Ammon's horn (tissue), 1 donor: ENCODE results near the gene ACTL10.

ENCODE experiments used
- DNase-seq: peaks from one replicate; pipeline ENCODE4 v3.0.0-alpha.2; 2016; ENCODE audit warnings: low spot score

The ACTL10 gene

DNA sequence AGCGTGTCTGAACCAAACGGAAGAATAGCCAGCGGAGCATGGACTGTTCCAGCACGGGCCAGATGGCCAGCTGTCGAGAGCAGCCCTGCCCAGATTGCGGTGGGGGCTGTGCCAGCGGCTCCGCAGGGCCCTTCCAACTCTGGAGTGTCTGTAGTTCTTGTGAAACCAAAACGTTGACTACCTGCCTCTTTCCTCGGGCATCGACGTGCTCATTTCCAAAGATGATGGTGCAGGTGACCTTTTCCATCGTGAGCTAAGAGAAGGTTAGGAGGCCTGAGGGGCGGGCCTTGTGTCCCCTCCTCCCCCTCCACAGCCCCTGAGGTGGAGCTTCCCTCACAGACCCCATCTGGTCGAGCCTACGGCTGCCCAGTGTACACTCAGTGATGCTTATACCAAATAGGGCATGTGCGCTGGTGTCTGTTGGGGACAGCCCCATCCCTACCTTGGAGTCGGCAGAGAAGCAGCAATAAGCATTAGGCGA lies 17.5 kb upstream of the ACTL10 start:
- no peak for DNase-seq

DNA sequence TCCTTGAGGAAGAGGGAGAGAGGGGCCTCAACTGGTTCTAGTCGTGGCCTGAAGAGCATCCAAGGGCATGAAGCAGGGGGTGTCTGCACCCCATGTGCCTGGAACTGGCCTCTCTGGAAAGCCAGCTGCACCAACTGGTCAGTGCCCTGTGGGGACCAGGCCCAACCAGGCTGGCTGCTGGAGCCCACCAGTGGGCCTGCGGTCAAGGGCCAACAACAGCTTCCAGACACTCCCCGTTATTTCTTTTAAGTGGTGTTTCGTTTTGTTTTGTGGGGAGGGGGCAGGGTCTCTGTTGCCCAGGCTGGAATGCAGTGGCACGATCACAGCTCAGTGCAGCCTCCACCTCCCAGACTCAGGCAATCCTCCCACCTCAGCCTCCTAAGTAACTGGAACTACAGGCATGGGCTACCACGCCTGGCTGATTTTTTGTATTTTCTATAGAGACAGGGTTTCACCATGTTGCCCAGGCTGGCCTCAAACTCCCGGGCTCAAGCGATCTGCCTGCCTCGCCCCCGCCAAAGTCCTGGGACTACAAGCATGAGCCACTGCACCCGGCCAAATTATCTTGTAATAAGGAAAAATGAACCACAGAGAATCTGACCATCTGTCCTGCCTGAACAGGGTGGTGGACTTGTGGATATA lies 16.5 kb upstream of the ACTL10 start:
- no peak for DNase-seq

DNA sequence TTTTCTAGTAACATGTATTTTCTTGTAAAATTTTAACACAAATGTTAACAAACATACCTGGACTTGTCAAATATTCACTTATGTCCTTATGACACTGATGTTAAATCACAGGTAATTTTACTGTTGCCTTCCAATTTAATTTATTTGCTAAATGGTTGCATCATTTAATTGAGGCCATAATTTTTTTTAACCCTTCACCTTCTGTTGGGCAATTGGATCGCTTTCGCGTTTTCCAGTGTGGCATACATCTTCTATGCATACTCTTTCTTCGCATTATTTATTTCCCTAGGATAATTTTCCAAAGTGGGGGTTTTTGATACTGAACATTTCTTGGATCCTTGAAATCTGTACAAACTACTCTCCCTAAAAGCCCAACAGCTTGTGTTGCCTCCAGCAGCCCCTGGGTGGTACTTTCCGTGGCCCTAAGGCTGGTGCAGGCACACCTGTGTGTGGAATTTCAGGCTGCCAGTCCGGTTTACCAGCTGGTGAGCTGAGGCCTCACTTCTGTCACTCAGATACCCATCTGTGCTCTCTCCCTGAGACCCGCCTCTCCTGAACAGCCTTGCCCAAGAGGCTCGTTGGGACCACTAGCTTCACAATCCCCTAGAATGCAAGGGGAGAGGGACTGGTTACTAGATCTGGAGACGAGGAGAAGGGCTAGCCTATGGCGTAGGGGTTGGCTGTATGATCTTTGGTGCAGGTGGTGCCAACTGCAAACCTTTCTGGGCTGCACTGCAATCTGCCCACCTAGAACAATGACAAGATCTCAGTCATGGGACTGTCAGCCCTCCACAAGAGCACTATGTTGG lies 15.8 kb upstream of the ACTL10 start:
- no peak for DNase-seq

DNA sequence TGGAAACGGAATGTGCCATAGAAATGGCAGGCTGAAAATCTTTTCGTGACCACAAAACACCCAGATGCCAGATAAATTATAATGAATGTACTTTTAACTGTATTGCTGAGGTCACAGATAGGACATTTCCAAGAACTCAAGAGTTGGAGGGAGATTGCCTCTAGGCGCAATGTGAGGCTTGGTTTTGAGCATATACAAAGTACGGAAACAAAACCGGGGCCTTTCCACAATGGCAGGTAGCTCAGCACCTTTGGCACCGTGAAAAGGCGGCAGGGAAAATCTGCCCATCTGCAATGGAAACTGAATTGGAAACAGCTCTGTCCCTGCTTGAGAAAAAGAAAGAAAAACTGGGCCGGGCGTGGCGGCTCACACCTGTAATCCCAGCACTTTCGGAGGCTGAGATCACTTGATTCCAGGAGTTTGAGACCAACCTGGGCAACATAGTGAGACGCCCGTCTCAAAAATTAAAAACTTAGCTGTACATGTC lies 15.1 kb upstream of the ACTL10 start:
- DNase-seq = no peak

DNA sequence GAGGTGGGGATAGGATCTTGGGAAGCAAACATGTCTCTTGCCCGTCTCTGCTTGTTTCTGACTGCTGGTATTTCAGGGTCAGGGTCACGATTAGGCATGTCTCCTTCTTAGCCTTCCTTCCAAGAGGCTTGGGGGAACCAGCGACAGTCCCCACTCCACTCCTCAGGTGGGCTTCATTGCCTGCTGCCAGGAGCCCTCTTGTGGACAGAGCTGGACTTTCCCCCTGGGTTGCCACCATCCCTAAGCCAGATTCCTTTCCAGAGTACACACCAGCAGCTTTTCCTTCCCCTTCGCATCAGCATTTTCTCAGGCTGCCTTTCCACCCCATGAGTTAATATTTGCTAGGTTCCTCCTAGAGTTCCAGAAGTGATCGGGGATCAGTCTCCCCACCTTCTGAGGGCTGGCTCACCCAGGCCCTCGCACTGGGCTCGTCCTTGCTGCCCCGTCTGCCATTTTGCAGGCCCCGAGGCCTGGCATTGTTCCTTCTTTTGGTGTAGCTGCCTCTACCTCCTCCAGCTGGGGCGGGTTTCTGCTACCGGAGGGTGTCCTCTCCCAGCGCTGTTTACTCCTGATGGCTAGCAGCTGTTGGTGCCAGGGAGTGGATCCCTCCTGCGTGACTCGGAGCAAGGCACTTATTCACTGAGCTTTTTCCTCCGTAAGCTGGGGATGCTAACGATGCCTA lies 13.4 kb upstream of the ACTL10 start:
- peak; percentile 81 for DNase-seq

DNA sequence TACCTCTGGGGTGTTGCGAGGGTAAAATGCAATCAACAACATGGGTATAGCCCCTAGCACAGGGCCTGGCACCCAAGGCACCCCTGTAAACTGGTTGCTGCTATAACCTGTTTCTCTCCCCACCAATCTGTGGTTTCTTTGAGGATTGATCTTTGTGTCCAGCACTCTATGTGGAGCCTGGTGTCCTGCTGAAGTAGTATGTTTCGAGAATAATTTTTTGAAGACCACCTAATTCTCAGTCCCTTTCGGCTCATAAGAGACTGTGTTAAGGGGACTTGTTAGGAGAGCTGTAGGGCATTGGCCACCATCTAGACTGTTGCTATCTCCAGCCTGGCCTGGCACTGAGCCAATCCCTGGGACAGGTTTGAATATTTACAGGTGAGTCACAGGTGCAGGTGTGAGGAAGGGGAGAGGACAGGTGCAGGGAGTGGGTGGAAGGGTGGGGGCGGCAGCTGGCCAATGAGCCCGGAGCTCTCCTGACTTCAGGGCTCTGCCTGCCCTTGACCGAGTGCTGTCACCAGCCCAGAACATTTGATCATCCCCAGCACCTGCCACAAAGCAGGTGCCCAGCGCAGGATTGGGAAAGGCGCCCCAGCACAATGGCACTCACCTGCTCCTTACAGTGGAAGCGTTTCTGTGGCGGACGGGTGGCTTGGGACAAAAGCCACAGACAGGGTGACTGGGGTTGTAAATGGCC lies 12.7 kb upstream of the ACTL10 start:
- no peak for DNase-seq

DNA sequence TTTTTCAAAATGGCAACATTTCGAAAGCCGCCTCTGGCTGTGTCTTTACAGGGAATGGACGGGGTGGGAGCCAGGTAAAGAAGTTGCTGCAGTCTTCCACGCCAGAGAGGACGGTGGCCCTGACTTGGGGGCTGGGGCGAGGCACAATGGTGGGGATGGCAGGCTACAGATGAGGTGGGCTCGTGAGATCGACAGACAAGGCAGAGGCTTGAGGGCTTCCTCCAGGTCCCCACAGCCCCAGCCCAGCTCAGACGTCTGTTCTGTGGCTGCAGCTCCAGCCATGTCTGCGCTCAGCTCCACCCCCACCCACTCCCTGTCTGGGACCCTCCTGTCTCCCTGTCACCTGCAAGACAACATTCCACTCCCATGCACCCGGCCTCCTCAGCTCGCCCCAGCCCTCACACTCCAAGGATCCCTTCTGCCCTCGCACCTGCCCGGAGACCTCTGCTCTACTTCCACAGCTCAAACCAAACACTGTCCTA lies 12.0 kb upstream of the ACTL10 start:
- DNase-seq = no peak

DNA sequence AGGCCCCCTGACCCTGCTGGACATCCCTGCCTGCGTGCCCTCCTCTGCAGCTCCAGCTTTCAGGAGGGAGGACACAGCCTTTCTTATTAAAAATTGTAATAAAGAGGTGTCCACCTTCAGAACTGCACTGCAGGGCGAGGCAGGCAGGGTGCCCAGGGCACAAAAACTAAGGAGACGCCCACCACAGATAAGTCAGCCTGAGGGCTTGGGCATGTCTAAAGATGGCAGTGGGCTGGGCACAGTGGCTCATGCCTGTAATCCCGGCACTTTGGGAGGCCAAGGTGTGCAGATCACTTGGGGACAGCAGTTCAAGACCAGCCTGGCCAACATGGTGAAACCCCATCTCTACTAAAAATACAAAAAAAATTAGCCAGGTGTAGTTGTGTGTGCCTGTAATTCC lies 11.6 kb upstream of the ACTL10 start:
- no peak for DNase-seq

DNA sequence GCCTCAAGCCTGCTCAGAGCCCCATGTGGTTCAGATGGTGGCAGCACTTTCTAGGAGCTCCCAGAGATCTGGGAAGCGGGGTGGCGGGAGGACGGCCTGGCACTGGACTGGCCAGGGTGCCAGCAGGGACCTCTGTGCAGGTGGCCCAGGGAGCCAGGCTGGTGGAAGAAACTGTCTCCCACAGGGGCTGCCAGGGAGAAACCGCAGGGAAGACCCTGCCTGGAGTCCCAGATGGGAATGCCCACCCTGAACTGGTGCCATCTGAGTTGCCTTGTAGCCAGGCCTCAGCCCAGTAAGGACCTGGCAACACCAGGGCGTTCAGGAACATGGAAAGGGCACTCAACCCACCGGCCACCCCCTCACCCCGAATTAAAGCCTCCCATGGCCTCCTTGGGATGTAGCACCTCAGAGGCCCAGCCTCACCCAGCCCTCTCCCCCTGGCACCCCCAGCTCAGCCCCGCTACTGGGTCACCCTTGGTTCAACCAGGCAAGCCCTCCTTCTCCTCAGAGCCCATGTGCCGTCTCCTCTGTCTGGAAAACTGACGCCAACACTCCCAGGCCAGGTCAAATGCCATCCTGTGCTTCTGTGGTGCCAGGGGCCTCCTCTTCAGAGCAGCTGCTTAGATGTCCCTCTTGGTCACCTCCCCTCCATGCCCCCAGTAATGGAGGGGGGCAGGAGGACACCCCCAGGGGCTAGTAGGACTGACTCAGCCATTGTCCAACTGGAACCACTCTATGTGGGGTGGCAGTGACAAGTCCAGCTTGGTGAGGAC lies 10.5 kb upstream of the ACTL10 start:
- DNase-seq = no peak

DNA sequence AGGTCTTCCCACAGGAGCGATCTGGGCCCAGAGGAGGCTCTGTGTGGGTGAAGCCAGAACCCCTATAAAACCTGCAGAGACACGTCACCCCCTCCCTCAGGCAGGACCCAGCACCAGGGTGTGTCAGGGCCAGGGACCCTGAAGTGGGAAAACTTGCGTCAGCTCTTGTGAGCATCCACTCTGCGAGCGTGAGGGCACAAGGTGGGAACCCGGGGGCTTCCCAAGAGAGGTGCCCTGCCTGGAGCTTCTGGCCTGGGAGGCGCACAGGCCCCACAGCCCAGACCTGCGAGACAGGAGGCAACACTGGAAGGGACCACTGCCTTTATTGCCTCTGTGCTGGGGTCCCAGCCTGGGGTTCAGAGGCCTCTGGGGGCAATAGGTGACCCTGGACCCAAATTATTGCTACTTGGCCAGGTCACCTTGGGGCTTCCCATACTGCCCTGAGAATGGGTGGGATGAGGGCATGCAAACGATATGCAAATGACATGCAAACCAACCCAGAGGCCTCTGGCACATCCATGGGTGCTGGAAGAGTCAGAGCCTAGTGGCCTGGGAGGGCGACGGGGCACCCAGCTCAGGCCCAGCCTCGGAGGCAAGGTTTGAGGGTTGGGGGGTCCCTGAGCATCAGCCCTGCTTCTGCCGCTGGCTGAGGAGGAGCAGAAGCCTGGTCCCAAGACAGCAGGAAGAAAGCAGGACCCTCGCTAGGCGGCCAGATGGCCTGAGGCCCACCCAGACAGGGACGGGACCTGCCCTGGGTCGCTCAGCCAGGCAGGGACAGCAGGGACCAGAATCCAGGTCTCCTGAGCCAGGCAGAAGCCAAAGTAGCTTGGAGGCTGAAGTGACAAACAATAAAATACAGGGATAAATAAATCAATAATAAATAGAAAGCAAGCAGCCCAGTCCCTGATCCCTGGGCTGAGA lies 9.7 kb upstream of the ACTL10 start:
- no peak for DNase-seq

DNA sequence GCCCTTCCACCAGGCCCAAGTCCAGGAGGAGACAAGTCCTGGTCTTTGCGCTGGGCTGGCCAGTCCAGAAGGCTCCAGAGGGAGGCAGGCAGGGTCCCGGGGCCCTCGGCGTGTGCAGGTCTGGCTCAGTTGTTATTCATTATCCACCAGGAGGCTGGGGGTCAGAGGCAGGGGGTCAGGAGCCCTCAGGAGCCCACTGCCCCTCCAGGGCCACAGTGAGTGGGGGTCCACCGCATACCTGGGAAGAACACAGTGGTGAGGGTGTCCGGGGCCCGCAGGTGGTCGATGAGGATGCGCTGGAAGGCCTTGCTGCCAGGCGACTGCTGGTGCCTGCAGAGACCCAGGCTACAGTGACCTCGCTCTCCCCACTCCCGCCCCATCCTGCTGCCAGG lies 9.0 kb upstream of the ACTL10 start:
- DNase-seq = no peak

DNA sequence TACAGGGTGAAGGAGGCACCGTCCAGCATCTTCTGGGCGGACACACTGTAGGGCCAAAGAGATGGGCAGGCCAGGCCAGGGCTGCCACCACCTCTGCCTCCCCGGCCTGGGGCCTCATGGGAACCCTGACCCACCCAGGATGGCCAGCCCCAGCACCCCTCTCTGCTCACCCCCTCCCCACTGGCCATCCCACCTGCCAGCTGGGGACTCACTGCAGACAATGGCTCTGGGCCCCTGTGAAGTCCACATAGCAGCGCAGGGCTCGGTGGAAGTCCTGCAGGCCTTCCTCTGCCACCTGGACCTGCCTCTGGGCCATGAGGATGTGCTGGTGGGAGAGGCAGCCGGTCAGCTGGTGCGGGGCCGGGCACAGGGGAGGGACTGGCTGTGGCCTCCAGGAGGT lies 8.2 kb upstream of the ACTL10 start:
- DNase-seq = no peak

DNA sequence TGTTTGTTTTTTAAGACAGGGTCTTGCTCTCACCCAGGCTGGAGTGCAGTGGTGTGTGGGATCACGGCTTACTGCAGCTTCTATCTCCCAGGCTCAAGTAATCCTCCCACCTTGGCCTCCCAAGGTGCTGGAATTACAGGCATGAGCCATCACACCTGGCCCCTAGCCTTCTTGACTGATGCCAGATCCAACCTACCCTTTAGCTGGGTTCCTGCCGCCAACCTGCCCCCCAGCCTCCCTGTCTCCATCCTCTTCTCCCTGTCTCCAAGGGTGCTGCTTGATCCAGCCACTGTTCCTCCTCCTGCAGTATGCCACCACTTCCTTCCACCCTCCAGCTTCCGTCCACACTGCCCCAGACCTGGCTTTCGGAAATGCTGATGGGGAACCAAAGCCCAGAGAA lies 7.8 kb upstream of the ACTL10 start:
- no peak for DNase-seq

DNA sequence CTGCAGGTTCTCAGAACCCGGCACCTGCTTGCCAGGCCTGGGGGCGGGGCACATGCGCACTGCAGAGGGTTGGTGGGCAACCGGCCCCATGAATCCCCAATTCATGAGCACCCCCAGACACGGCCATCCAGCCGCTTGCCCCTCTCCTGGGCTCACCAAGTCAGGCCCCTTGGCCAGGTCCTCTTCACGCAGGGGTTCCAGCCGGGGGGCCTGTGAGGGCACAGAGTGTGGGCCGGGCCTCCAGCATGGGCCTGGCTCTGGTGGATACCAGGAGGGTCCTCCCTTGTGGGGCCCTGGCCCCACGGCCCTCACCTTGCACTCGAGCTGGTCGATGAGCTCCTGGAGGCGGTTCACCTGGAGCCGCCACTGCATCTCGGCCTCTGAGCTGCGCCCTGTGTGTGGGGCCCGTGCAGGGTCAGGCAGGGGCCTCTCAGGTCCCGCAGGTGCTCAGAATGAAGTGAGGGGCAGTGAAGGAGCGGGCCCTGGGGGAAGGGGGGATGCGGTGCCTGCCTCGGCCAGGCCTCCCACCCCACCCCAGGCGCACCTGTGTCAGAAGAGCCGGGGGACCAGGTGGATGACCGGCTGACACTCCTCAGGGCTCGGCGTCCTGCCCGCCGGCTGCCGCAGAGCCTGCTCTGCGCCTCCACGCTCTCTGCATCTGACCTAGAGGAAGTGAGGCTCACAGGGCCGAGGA lies 7.3 kb upstream of the ACTL10 start:
- DNase-seq = no peak

DNA sequence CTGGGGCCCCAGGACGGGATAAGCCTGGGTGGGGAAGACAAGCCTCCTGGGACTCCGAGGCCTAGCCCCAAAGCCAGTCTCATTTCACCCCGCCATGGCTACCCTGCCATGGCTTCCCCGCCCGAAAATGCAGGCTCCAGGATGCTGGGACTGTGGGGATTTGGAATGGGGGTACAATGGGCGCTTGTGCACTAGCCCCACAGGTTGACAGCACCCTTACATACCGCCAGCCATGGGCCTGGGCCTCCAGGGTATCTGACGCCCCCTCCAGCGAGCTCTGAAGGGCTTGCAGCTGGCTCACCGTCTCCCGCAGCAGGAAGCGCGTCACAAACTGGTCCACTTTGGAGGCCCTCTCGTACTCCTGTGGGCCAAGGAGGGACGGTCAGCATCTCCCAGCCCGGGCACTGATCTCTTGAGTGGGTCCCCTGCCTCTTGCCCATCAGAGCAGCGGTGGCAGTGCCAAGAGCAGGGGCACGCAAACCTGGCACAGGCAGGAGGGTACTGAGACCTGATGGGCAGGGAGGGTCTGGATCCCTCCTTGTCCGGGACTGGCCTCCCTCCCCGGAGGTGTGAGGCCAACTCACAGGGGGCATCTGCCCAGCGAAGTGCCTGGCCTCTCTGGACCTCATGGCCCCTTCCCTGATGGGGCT lies 6.6 kb upstream of the ACTL10 start:
- no peak for DNase-seq

DNA sequence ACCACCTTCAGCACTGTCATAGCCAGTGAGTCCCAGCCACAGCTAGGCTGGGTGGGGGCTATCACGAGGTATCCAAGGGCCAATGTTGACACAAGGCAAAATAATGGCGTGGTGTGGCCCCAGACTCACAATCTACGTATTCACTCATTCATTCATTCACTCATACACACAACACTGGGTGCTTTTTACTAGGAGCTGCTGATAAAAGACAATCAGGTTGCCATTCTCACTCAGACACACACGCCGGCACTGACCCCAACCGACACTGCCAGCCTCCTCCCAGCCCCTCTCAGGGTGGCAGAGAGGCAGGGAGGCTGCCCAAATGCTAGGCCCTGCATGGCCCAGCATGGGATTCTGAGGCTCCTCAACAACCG lies 6.1 kb upstream of the ACTL10 start:
- DNase-seq = no peak

DNA sequence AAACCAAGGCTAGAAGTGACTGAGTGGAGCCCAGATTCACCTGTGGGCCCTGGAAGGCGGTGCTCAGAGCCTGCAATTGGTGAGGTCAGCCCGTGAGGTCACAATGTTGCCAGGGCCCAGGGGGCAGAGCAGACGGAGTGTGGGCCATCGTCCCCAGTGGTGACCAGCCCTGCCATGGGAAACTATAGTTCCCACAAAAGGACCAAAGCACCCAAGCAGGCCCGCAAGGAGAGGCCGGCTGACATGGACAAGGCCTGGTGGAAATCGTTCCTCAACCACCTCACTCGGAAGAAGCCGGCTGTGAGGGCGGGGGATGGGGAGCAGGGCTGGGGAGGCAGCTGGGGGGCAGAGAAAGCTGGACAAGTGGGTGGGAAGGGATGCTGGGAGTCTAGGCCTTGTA lies 4.6 kb upstream of the ACTL10 start, which contains the start of gene C20orf144:
Gene C20orf144, plus strand, starts transcription at position 156 of the 400 bp plus-strand sequence. Its CDS starts 19 bp downstream, at position 175.
- no peak for DNase-seq

DNA sequence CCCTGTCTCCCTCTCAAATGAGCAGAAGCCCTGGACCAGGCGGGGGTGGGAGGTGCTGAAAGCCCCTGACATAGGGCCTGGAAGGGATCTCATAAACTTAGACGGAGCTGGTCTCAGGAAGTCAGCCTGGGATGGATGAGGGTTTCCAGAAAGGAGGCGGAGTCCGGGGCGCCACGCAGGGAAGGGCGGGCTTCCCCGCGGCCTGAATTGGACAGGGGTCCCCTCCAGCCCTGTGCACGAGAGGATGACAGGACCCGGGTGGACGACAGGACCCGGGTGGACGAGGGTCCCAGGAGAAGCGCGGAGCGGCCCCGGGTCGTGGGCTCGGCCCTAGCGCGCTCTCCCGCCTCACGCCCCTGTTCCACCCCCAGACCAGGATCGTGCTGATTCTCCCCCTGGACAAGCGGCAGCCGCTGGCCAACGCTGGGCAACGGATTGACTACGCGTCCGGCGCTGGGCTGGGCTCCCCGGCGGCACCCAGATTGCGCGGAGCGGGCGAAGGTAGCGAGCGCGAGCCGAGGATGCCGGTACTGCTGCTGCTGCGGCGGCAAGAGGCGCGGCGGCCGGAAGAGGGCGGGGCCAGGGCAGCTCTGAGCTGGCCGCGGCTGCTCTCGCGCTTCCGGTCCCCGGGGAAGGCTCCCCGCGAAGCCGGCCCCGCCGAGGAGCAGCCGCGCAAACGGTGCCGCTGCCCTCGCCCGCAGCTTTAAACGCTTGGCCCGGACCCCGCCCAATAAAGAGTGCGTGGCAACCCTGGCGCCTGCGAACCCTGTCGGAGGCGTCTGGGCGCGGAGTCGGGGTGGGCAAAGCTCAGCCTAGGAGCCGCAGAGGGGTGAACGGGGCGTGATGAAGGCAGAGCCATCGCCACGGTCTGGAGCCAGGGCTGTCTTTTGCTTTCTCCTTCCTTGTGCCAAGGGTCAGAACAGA lies 3.3 kb upstream of the ACTL10 start:
- DNase-seq = peak; percentile 88
